ENCODE measurements around the gene FLNB.

DNA sequence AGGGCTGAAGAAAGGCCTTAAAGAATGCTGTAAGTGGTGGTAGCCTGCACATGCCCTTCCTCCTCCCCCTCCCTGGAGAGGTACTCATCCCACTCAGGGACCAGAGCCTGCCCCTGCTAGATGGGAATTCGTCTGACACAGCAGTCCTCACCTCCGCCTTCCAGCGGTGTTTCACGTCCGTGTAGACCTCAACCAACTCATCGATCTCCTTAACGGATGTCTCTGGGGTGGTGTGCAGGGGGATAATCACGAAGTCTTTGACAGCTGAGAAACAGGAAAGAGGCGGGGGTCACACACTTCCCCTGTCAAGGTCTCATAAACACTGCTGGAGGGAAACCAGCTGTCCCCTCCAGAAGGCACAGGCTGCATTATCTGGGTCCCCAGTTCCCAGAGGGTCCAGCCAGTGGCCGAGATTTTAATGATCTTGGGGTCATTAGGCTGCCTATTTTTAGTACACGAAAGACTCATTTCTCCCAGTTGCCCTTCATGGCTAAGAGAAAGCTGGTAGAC lies 192.7 kb downstream of the FLNB start:
- TF ChIP-seq, protein P1, sequence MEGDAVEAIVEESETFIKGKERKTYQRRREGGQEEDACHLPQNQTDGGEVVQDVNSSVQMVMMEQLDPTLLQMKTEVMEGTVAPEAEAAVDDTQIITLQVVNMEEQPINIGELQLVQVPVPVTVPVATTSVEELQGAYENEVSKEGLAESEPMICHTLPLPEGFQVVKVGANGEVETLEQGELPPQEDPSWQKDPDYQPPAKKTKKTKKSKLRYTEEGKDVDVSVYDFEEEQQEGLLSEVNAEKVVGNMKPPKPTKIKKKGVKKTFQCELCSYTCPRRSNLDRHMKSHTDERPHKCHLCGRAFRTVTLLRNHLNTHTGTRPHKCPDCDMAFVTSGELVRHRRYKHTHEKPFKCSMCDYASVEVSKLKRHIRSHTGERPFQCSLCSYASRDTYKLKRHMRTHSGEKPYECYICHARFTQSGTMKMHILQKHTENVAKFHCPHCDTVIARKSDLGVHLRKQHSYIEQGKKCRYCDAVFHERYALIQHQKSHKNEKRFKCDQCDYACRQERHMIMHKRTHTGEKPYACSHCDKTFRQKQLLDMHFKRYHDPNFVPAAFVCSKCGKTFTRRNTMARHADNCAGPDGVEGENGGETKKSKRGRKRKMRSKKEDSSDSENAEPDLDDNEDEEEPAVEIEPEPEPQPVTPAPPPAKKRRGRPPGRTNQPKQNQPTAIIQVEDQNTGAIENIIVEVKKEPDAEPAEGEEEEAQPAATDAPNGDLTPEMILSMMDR (IDR thresholded peaks at IDR 0.05), result no peak
- no peak for TF ChIP-seq POLR2A (IDR thresholded peaks at IDR 0.05)
- no peak for TF ChIP-seq EP300 (IDR thresholded peaks at IDR 0.05)
- no peak for TF ChIP-seq POLR2AphosphoS5 (IDR thresholded peaks at IDR 0.05)
